Activated CD4-positive, alpha-beta T cell treated with anti-CD3 and anti-CD28 coated beads, Interleukin-2, Interleukin-4, amounts not matched to agents 100 ng/mL and 50 ng/mL, durations not matched to agents 16 hours and 8 hours (primary cell): ENCODE measurements around the gene ZSCAN18.

Experiments
- DNase-seq: peaks from one replicate; pipeline ENCODE4 v3.0.0-alpha.2; 2020; ENCODE audit warnings: low spot score

The ZSCAN18 gene

GRCh38 chr19:58086825-58087710, 11.0 kb downstream of the ZSCAN18 start:
- no peak for DNase-seq

- no peak for DNase-seq
These were observed 12.6 kb downstream of the ZSCAN18 start for GRCh38 chr19:58085348-58085875.

- no peak for DNase-seq
These were observed 13.3 kb downstream of the ZSCAN18 start for GRCh38 chr19:58084596-58085347.

- DNase-seq = no peak
These were observed 15.0 kb downstream of the ZSCAN18 start for GRCh38 chr19:58083021-58083420.

GRCh38 chr19:58079792-58080191, 18.2 kb downstream of the ZSCAN18 start:
- DNase-seq = no peak

- DNase-seq = no peak
These were observed 30.7 kb downstream of the ZSCAN18 start for GRCh38 chr19:58067240-58067912.

GRCh38 chr19:58063712-58064111, 34.3 kb downstream of the ZSCAN18 start:
- DNase-seq = no peak

- no peak for DNase-seq
These were observed 37.8 kb downstream of the ZSCAN18 start for GRCh38 chr19:58060231-58060630.

GRCh38 chr19:58059671-58060078, 38.4 kb downstream of the ZSCAN18 start:
- no peak for DNase-seq

GRCh38 chr19:58059003-58059670, 38.9 kb downstream of the ZSCAN18 start, which contains the start of gene ZNF135:
Gene ZNF135 (plus strand): TSS chr19:58059282. CDS start chr19:58060003, 721 bp downstream.
- DNase-seq = peak; percentile 1

- DNase-seq = no peak
These were observed 39.6 kb downstream of the ZSCAN18 start for GRCh38 chr19:58058467-58058866.

- no peak for DNase-seq
These were observed 41.2 kb downstream of the ZSCAN18 start for GRCh38 chr19:58056861-58057260.

- no peak for DNase-seq
These were observed 41.8 kb downstream of the ZSCAN18 start for GRCh38 chr19:58056261-58056660.

- no peak for DNase-seq
These were observed 42.8 kb downstream of the ZSCAN18 start for GRCh38 chr19:58054901-58055874.

GRCh38 chr19:58053480-58054156, 44.4 kb downstream of the ZSCAN18 start:
- no peak for DNase-seq

GRCh38 chr19:58052256-58052655, 45.8 kb downstream of the ZSCAN18 start:
- no peak for DNase-seq

- no peak for DNase-seq
These were observed 50.4 kb downstream of the ZSCAN18 start for GRCh38 chr19:58047672-58048071.

- no peak for DNase-seq
These were observed 51.2 kb downstream of the ZSCAN18 start for GRCh38 chr19:58046856-58047255.

- DNase-seq = no peak
These were observed 52.5 kb downstream of the ZSCAN18 start for GRCh38 chr19:58045411-58046050.
